Stimulated activated CD4-positive, alpha-beta T cell treated with anti-CD3 and anti-CD28 coated beads, Interleukin-1b, Interleukin-23, amount 100 ng/mL, for 48 hours (primary cell): ENCODE results near the gene VTN.

ENCODE experiments used
- DNase-seq: peaks from one replicate; pipeline ENCODE4 v3.0.0-alpha.2; 2020

The VTN gene

DNA sequence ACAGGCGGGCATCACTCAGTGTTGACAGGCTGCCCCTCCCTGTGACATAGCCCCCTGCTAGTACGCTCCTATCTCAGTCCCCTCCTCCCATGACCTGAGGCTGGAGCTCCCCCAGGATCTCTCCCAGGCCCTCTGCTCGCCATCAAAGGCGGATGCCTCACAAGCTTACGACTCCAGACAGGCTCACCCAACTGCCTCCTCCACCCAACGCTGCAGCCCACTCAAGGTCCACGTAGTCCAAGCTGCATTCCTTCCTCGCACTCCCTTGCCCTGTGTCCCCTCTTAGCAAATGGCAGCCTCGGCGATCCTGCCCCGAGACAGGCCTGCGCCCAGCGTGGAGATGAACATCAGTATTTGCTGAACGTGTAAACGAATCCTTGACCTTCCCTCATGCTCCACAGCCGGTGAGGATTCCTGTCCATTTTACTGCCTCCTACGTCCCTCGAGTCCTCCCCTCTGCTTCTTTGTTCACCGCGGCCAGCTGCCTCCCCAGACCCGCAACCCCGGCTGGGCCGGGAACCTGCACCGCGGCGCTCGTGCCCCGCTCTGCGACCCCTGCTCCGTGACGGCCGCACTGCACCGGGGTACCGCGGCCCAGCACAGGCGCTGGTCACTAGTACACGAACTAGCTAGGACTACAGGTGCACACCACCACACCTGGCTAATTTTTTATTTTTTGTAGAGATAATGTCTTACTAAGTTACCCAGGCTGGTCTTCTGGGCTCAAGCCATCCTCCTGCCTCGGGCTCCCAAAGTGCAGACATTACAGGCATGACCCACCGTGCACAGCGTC is 51.9 kb downstream of the VTN start:
- no peak for DNase-seq
